Activated naive CD8-positive, alpha-beta T cell treated with anti-CD3 and anti-CD28 coated beads, Interleukin-2, amount 10 ng/mL, durations not matched to agents 7 days and 5 days (primary cell): ENCODE data around the gene FLVCR1. TPM values are rescaled to one million over a fixed set of nuclear protein-coding genes. Genes with fewer than 3 reads are reported as not detected.
"Not testable (repeated sequence)": the region's sequence is repeated elsewhere in the genome, so short reads cannot be mapped to it uniquely, and the experiment has no call there.

Source experiments
- ATAC-seq: fragments of 150-1000 bp; cut with Tn5 transposase; one replicate; pipeline ENCODE4 v1.10.0; 2021; ENCODE audit warnings: low read depth, moderate library complexity
- POLR2A ChIA-PET: fragments of 350-600 bp; sonication (Branson Sonifier 250); formaldehyde crosslinking; loops from one replicate; lab custom pipeline; 2021; ENCODE audit warnings: antibody characterized with exemption; lab: Charles Lee
- DNase-seq: peaks from one replicate; pipeline ENCODE4 v3.0.0; 2021
- H3K27ac Mint-ChIP-seq: one replicate; pipeline ENCODE4 v1.8.0; 2022; ENCODE audit warnings: mild to moderate bottlenecking, mixed read lengths
- H3K27me3 Mint-ChIP-seq: one replicate; pipeline ENCODE4 v1.8.0; 2022; ENCODE audit warnings: mild to moderate bottlenecking, moderate library complexity, mixed read lengths
- H3K36me3 Mint-ChIP-seq: one replicate; pipeline ENCODE4 v1.8.0; 2021; ENCODE audit warnings: mild to moderate bottlenecking, mixed read lengths
- H3K4me1 Mint-ChIP-seq: one replicate; pipeline ENCODE4 v1.8.0; 2021; ENCODE audit warnings: mixed read lengths
- H3K4me3 Mint-ChIP-seq: one replicate; pipeline ENCODE4 v1.8.0; 2022; ENCODE audit warnings: mild to moderate bottlenecking, moderate library complexity, mixed read lengths
- H3K9me3 Mint-ChIP-seq: one replicate; pipeline ENCODE4 v1.8.0; 2021; ENCODE audit warnings: mixed read lengths
- total RNA-seq, 2 experiments: library from RNA; stranded (reverse); gene quantifications; one replicate each; pipeline ENCODE4 v1.2.3, GENCODE V29; 2021

Gene FLVCR1
- total RNA-seq, 2 experiments from 2014 or later: 10.6 to 12.9 TPM

DNA sequence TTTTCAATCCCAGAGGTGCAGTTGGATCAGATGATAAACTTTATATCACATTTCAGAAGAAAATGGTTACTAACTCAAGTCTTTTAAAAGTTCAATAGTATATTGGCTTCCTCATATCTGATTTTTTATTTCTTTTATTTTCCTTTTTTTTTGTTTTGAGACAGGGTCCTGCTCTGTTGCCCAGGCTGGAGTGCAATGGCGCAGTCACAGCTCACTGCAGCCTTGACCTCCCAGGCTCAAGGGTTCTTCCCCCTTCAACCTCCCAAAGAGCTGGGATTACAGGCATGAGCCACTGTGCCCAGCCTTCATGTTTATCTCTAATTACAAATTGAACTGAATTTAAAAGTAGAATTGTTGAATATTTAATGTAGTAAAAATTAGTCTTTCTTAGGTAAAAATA is 13.9 kb downstream of the FLVCR1 start:
- peaks cover 26% of the 10 kb centered on the region for H3K36me3 Mint-ChIP-seq
- H3K27ac Mint-ChIP-seq: no peak overlapping the region
- no peak overlapping the region for H3K4me3 Mint-ChIP-seq
- peaks cover 2% of the 10 kb centered on the region for H3K4me1 Mint-ChIP-seq
- no peaks in the 10 kb centered on the region for H3K27me3 Mint-ChIP-seq
- no peak for DNase-seq
- POLR2A ChIA-PET: interaction anchor here (1.2 kb wide), 1 partner anchor 14 kb away, joined by 6 read pairs; the partner anchor contains the start of gene FLVCR1
- no peak for ATAC-seq
- H3K9me3 Mint-ChIP-seq: no peaks in the 10 kb centered on the region

DNA sequence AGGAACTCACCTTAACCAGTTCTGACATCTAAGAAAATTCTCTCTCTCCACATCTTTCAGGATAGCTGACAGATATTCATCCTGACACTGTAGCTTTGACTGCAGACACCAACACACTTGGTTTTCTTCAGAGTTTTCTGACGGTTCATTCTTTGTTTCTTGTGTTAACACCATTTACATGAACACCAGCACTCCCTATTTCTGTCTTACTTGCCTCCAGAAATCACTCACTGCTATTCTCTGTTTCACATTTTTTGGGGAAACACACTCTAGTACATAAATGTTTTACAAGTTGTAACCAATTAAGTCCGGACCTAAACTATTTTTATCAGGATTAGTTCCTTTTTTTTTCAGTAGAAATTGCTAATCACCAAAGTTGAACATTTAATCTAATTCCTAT is 15.4 kb downstream of the FLVCR1 start:
- no peak overlapping the region for H3K4me3 Mint-ChIP-seq
- POLR2A ChIA-PET: no interaction called here
- H3K4me1 Mint-ChIP-seq: peaks cover 2% of the 10 kb centered on the region
- H3K36me3 Mint-ChIP-seq: peaks cover 30% of the 10 kb centered on the region
- DNase-seq (no peak), ATAC-seq (no peak)
- no peaks in the 10 kb centered on the region for H3K27me3 Mint-ChIP-seq
- H3K9me3 Mint-ChIP-seq: no peaks in the 10 kb centered on the region
- no peak overlapping the region for H3K27ac Mint-ChIP-seq

DNA sequence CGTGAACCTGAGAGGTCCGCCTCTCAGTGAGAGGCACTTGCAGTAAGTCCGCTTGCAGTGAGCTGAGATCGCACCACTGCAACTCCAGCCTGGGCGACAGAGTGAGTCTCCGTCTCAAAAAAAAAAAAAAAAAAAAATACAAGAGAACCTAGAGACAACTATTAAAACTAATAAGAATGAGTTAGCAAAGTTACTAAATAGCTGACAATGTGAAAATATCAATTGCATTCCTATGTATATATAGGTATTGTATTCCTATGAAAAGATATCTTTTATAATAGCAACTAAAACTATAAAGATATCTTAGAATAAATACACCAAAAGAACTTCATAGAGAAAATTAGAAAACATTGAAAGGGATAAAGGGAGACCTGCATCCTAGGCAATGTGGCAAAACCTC is 20.3 kb downstream of the FLVCR1 start:
- H3K9me3 Mint-ChIP-seq: no peaks in the 10 kb centered on the region
- peaks cover 29% of the 10 kb centered on the region for H3K36me3 Mint-ChIP-seq
- POLR2A ChIA-PET: interaction anchor here (0.7 kb wide), 1 partner anchor 20 kb away, joined by 3 read pairs; no protein-coding TSS in a partner anchor
- no peaks in the 10 kb centered on the region for H3K27me3 Mint-ChIP-seq
- ATAC-seq (no peak), DNase-seq (no peak)
- no peak overlapping the region for H3K4me3 Mint-ChIP-seq
- peaks cover 2% of the 10 kb centered on the region for H3K4me1 Mint-ChIP-seq
- no peak overlapping the region for H3K27ac Mint-ChIP-seq

DNA sequence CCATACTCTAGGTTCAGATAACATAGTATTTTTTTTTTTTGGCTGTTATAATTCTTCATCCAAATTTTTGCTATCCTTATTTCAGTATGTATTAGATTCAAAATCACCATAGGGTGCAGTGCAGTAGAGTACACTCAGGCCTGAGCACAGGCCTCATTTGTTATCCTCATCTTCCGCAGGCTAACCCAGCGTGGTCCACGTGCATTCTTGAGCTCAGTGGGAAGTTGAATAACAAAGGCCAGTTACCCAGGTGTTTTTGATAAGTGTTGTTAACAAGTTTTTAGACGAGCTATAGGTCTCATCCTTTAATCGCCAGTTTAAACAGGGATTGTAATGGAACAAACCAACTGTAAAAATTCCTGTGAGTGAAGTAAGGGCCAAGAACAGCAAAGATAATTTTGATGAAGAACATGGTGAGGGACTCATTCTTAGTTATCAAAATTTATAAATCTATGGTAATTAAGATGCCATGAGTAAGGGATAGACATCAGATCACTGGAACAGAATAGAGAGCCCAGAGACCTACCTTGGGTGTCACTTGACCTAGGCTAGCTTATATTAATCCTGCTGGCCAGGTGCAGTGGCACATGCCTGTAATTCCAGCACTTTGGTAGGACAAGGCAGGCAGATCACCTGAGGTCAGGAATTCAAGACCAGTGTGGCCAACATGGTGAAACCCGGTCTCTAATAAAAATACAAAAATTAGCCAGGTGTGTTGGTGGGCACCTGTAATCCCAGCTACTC is 22.0 kb downstream of the FLVCR1 start:
- Mint-ChIP-seq H3K9me3 (no peaks in the 10 kb centered on the region), H3K36me3 (peaks cover 25% of the 10 kb centered on the region)
- DNase-seq: no peak

DNA sequence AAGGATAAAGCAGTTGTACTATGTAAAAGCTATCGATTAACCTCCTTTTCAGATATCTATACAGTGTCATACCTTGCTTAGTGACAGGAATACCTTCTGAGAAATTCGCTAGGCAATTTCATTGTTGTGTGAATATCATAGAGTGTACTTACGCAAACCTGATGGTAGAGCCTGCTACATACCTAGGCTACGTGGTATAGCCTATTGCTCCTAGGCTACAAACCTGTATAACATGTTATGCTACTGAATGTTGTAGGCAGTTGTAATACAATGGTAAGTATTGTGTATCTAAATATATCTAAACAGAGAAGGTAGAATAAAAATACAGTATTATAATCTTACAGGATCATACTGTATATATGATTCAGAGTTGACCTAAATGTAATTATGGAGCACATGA is 26.5 kb downstream of the FLVCR1 start:
- no peak overlapping the region for H3K4me3 Mint-ChIP-seq
- DNase-seq (no peak), ATAC-seq (no peak)
- POLR2A ChIA-PET: no interaction called here
- no peak overlapping the region for H3K27ac Mint-ChIP-seq
- H3K36me3 Mint-ChIP-seq: peaks cover 33% of the 10 kb centered on the region
- no peaks in the 10 kb centered on the region for H3K27me3 Mint-ChIP-seq
- peaks cover 3% of the 10 kb centered on the region for H3K4me1 Mint-ChIP-seq
- H3K9me3 Mint-ChIP-seq: no peaks in the 10 kb centered on the region

More for the DNA sequence above, 22.0 kb downstream of the FLVCR1 start:
- Mint-ChIP-seq H3K27me3 (no peaks in the 10 kb centered on the region), H3K4me3 (no peak overlapping the region), H3K27ac (no peak overlapping the region), H3K4me1 (peaks cover 2% of the 10 kb centered on the region)
- ATAC-seq: no peak
- POLR2A ChIA-PET: interaction anchor here (0.6 kb wide), 1 partner anchor 23 kb away, joined by 6 read pairs; no protein-coding TSS in a partner anchor

DNA sequence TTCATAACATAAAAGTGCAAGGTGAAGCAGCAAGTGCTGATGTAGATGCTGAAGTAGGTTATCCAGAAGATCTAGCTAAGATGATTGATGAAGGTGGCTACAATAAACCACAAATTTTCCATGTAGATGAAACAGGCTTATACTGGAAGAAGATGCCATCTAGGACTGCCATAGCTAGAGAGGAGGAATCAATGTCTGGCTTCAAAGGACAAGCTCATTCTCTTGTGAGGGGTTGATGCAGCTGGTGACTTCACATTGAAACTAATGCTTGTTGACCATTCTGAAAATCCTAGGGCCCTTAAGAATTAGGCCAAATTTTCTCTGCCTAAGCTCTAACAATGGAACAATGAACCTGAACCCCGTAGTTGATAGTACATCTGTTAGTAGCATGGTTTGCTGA is 34.0 kb downstream of the FLVCR1 start:
- ATAC-seq: no peak
- Mint-ChIP-seq H3K9me3 (no peaks in the 10 kb centered on the region), H3K4me3 (no peak overlapping the region), H3K4me1 (peaks cover 6% of the 10 kb centered on the region), H3K27me3 (no peaks in the 10 kb centered on the region), H3K36me3 (peaks cover 56% of the 10 kb centered on the region), H3K27ac (no peak overlapping the region)
- POLR2A ChIA-PET: interaction anchor here (0.5 kb wide), 1 partner anchor 1069 kb away, joined by 3 read pairs; no protein-coding TSS in a partner anchor
- no peak for DNase-seq

DNA sequence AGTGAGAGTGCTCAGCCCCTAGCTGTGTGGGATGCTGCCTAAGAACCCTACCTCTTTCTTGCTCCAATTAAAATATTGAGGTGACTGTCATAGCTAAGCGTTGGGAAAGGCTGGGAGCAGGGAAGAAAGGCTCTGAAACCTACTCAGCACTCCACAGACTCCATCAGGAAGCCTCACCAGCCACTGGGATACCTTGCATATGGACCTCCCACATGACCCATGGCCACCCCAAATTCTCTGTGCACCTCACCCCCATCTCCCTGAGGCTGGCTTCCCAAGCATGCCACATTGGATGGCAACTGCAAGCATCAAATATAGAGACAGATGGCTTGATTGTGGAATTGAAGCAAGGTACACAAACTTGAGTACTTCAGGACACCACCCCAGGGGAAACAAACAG is 41.8 kb downstream of the FLVCR1 start:
- ATAC-seq: no peak
- Mint-ChIP-seq H3K27ac (no peak overlapping the region), H3K9me3 (peaks cover 10% of the 10 kb centered on the region), H3K36me3 (peaks cover 40% of the 10 kb centered on the region), H3K4me1 (no peaks in the 10 kb centered on the region), H3K4me3 (no peak overlapping the region), H3K27me3 (peaks cover 4% of the 10 kb centered on the region)
- POLR2A ChIA-PET: no interaction called here
- no peak for DNase-seq

DNA sequence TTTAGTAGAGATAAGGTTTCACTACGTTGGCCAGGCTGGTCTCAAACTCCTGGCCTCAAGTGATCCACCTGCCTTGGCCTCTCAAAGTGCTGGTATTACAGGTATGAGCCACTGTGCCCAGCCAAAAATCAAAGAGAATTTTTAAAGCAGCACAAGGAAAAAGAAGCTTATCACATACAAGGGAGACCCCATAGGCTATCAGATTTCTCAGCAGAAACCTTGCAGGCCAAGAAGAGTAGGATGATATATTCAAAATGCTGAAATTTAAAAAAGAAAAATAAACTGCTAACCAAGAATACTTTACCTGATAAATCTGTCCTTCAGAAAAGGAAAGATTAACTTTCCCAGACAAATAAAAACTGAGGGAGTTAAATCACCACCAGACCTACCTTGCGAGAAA is 43.2 kb downstream of the FLVCR1 start:
- H3K4me1 Mint-ChIP-seq: no peaks in the 10 kb centered on the region
- POLR2A ChIA-PET: no interaction called here
- peaks cover 32% of the 10 kb centered on the region for H3K36me3 Mint-ChIP-seq
- no peak overlapping the region for H3K27ac Mint-ChIP-seq
- H3K27me3 Mint-ChIP-seq: peaks cover 13% of the 10 kb centered on the region
- H3K9me3 Mint-ChIP-seq: peaks cover 10% of the 10 kb centered on the region
- DNase-seq (no peak), ATAC-seq (no peak)
- no peak overlapping the region for H3K4me3 Mint-ChIP-seq

DNA sequence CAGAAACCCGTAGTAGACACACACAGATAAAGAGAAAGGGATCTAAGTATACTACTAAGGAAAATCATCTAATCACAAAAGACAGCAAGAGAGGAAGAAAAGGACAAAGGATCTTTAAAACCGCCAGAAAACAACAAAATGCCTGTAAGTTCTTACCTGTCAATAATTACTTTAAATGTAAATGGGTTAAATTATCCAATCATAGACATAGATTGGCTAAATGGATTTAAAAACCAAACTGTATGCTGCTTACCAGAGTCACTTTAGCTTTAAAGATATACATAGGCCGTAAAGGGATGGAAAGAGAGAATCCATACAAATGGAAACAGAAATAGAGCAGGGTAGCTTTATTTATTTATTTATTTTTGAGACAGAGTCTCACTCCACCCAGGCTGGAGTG is 44.0 kb downstream of the FLVCR1 start:
- Mint-ChIP-seq H3K36me3 (peaks cover 31% of the 10 kb centered on the region), H3K4me1 (no peaks in the 10 kb centered on the region), H3K27ac (no peak overlapping the region), H3K4me3 (no peak overlapping the region), H3K27me3 (peaks cover 16% of the 10 kb centered on the region), H3K9me3 (peaks cover 10% of the 10 kb centered on the region)
- ATAC-seq: no peak
- POLR2A ChIA-PET: no interaction called here
- DNase-seq: no peak

DNA sequence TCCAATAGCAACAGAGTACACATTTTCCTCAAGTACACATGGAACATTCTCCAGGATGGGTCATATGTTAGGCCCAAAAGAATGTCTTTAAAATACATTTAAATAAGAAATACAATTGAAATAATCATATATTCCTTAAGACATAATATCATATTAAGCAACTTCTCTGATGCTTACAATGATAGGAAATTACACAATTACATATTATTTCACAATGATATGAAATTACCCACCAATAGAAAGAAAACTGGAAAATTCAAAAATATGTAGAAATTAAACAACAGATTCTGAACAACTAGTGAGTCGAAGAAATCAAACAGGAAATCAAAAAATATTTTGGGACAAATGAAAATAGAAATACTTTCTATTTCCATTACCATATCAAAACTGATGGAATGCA is 45.6 kb downstream of the FLVCR1 start:
- peaks cover 10% of the 10 kb centered on the region for H3K9me3 Mint-ChIP-seq
- H3K4me3 Mint-ChIP-seq: no peak overlapping the region
- H3K4me1 Mint-ChIP-seq: no peaks in the 10 kb centered on the region
- H3K27me3 Mint-ChIP-seq: peaks cover 16% of the 10 kb centered on the region
- ATAC-seq: no peak
- POLR2A ChIA-PET: no interaction called here
- H3K27ac Mint-ChIP-seq: no peak overlapping the region
- H3K36me3 Mint-ChIP-seq: peaks cover 21% of the 10 kb centered on the region
- no peak for DNase-seq

DNA sequence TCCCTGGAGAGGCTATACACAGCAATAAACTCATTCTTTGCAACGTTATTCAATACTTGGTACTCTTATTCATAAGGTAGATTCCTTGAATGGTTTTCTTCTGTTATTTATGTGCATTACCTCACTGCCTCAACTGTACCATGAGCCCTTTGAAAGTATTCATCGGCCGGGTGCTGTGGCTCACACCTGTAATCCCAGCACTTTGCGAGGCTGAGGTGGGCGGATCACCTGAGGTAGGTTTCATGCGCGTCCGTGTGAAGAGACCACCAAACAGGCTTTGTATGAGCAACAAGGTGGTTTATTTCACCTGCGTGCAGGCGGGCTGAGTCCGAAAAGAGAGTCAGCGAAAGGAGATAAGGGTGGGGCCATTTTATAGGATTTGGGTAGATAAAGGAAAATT is 50.0 kb downstream of the FLVCR1 start:
- ATAC-seq, H3K9me3 Mint-ChIP-seq, DNase-seq, H3K36me3 Mint-ChIP-seq, H3K27ac Mint-ChIP-seq, H3K4me3 Mint-ChIP-seq, H3K4me1 Mint-ChIP-seq, POLR2A ChIA-PET: not testable (repeated sequence)
- H3K27me3 Mint-ChIP-seq: peaks cover 16% of the 10 kb centered on the region

DNA sequence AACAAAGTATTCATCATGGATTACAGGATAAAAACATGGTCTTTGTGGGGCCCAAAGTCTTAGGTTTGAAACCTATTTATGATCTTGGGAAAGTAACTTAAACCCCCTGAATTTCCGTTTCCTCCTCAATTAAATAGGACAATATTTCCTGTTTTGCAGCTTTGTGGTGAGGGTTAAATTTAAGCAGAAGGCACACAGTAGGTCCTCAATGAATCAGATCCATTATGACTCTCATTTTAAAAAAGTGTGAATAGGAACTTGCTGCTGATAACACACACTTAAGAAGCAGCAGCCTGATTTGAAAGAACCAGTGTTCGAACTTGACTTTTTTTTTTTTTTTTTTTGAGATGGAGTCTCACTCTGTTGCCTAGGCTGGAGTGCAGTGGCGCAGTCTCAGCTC is 50.9 kb downstream of the FLVCR1 start:
- ATAC-seq: no peak
- Mint-ChIP-seq H3K4me1 (no peaks in the 10 kb centered on the region), H3K27ac (no peak overlapping the region), H3K27me3 (peaks cover 16% of the 10 kb centered on the region), H3K4me3 (no peak overlapping the region), H3K9me3 (no peaks in the 10 kb centered on the region), H3K36me3 (no peaks in the 10 kb centered on the region)
- DNase-seq: no peak
- POLR2A ChIA-PET: no interaction called here

DNA sequence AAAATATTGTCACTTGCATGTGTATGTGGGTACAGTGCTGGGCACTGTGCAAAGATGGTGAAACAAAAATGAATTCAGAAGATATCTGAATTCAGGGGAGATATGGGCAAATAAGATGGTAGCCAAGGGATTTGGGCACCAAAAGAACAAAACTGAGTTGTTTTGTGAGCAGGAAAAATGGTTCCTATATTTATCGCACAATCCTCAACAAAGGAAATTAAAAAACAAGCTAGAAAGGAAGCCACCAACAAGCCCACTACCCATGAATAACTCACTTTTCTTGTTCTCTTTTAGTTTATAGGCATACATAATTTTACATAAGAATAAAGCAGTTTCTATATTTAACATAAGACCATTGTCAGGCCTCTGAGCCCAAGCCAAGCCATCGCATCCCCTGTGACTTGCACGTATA is 51.6 kb downstream of the FLVCR1 start:
- H3K4me1 Mint-ChIP-seq: no peaks in the 10 kb centered on the region
- no peaks in the 10 kb centered on the region for H3K9me3 Mint-ChIP-seq
- POLR2A ChIA-PET: no interaction called here
- H3K4me3 Mint-ChIP-seq: no peak overlapping the region
- ATAC-seq: no peak
- no peak overlapping the region for H3K27ac Mint-ChIP-seq
- peaks cover 14% of the 10 kb centered on the region for H3K27me3 Mint-ChIP-seq
- no peak for DNase-seq
- no peaks in the 10 kb centered on the region for H3K36me3 Mint-ChIP-seq

DNA sequence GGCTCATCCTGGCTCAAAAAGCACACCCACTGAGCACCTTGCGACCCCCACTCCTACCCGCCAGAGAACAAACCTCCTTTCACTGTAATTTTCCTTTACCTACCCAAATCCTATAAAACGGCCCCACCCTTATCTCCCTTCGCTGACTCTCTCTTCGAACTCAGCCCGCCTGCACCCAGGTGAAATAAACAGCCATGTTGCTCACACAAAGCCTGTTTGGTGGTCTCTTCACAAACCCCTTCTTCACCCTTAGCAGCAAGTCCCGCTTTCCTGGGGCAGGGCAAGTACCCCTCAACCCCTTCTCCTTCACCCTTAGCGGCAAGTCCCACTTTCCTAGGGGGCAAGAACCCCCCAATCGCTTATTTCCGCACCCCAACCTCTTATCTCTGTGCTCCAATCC is 52.1 kb downstream of the FLVCR1 start:
- ATAC-seq, H3K4me1 Mint-ChIP-seq, H3K36me3 Mint-ChIP-seq, H3K27ac Mint-ChIP-seq, H3K4me3 Mint-ChIP-seq, DNase-seq, POLR2A ChIA-PET, H3K9me3 Mint-ChIP-seq: not testable (repeated sequence)
- H3K27me3 Mint-ChIP-seq: peaks cover 11% of the 10 kb centered on the region
